HG03432 (cell line): ENCODE data around the gene NFIA.
"Not testable (repeated sequence)": the region's sequence is repeated elsewhere in the genome, so short reads cannot be mapped to it uniquely, and the experiment has no call there.

Source experiments
- ATAC-seq: cut with Tn5 transposase; IDR thresholded peaks from one replicate; pipeline ENCODE4 v1.9.1; 2021; ENCODE audit warnings: mild to moderate bottlenecking, moderate library complexity; ENCODE audit not compliant: unreplicated experiment

NFIA gene

DNA sequence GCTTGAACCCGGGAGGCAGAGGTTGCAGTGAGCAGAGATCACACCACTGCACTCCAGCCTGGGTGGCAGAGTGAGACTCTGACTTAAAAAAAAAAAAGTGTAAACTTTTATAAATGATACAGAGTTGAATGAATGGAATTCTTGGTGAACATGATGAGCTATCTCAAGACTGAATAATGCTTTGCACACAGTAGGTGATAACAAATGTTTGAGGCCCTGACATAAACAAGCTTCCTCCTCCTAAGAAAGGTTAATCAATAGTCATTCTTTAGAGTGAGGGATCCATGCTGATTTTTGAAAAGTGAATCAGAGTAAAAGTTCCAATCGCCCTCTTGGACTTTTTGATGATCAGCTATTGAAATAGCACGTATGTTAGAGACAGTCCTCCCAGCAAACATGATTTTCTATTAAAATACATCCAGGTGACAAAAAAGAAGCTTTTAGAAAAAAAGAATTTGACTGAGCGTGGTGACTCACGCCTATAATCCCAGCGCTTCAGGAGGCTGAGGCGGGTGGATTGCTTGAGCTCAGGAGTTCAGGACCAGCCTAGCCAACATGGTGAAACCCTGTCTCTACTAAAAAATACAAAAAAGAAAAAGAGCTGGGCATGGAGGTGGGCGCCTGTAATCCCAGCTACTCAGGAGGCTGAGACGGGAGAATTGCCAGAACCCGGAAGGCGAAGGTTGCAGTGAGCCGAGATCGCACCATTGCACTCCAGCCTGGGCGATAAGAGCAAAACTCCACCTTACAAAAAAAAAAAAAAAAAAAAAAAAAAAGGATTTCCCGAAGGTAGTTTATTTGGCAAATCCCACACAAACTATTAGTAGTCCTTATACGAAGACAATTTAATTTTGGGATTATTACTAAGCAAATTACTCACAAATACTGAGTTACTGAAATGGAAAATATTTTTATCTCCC lies 181.8 kb downstream of the NFIA start:
- no peak for ATAC-seq

- no peak for ATAC-seq
These were observed 182.5 kb downstream of the NFIA start for GRCh38 chr1:61264825-61265242.

- no peak for ATAC-seq
These were observed 183.3 kb downstream of the NFIA start for GRCh38 chr1:61265665-61266064.

DNA sequence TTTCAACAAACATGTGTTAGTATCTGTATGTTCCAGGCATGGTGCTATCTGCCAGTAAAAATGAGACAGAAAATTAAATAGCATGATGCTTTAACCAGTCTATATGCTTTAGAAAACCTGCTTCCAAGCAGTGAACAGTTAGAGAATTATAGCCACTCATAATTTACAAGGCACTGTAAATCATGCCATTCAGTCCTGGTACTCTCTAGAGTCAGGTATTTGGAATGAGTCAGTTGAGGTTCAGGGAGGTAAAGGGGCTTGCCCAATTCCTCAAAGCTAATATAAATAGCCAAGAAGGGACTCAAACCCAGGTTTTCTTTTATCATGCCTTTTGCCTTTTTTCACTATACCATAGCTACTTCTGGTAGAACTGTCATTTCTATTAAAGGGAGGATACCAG lies 184.4 kb downstream of the NFIA start:
- no peak for ATAC-seq

- ATAC-seq, result no peak
These were observed 186.3 kb downstream of the NFIA start for GRCh38 chr1:61268546-61269240.

GRCh38 chr1:61269602-61270001 lies 187.2 kb downstream of the NFIA start:
- ATAC-seq, result no peak

DNA sequence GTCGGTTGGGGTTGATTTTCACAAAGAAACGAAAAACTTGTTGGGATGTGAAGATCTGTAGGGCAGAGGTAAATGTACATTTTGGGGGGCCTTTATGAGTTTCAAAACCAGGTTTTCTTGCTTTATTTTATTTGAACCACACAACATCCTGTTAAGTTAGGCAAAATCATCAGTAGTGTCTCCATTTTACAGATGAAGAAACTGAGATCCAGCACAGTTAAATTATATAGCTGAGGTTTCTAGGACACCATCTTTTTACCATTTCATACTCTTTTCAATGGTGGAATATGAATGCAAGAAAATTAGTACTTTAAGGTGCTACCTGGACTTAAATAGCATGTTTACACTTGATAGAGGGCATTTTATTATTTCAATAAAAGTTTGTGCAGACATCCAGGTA lies 187.7 kb downstream of the NFIA start:
- no peak for ATAC-seq

GRCh38 chr1:61270761-61271411 lies 188.5 kb downstream of the NFIA start:
- ATAC-seq, result no peak

GRCh38 chr1:61271412-61271789 lies 189.0 kb downstream of the NFIA start:
- no peak for ATAC-seq

DNA sequence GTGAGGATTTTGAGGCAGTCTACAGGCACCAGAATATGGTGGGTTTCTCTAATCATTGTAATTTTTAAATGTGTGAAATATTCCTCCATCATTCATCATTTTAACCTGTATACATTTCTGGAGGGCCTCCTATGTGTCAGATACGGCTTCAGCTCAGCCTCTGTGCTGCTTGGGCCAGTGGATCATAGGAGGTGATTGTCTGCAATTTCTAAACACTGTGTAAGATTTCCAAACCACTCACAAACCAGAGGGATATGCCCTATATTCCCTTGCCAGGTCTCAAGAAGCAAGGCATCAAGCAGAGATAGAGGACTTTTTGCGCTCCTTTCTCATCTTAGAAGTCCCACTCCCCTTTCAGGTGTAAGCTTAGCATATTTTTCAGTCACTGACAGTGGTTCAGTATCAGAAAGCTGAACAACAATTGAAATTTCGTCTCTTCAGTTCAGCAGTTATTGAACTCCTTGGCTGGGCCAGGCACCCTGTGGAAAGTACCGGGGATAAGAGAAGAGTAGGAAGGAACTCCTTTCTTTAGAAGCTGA lies 190.9 kb downstream of the NFIA start:
- ATAC-seq, result no peak

GRCh38 chr1:61273861-61274260 lies 191.5 kb downstream of the NFIA start:
- no peak for ATAC-seq

GRCh38 chr1:61274939-61275338 lies 192.6 kb downstream of the NFIA start:
- ATAC-seq, result no peak

DNA sequence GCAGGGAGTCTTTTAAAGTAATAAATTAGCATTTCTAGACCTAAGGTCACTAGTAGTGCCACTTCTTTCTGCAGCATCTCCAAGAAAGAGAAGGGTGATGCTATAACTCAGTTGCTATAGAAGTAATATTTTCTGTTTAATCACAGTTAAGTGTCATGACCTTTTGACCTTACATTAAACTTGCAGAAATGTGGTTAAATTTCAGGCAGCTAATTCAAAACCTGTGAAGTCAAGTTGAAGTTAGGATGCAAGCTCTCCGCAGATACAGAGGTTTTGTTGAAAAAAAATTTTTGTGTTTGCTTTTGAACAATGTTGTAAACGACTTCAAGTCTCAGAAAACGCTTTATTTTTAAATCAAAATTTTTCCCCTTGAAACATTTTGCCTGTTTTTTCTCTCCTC lies 193.9 kb downstream of the NFIA start:
- no peak for ATAC-seq

- ATAC-seq, result no peak
These were observed 194.8 kb downstream of the NFIA start for GRCh38 chr1:61277121-61277690.

GRCh38 chr1:61278503-61278902 lies 196.1 kb downstream of the NFIA start:
- ATAC-seq, result not testable (repeated sequence)

DNA sequence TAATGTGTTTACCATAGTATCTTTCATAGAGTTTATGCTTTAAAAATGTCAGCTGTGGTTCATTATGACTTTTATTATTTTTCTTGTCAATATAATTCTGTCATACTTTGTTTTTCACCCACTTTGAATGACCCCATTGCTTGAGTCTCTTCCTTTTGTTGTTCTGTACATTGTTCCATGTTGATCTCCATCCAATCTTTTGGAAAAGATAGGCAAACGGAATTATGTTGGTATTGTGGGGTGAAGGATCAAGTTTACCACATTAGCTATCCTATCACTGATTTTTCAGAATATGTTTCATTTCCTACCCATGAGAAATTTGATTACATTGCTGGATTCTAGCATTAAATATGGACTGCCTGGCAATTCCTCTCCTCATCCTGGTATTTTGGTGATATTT lies 196.6 kb downstream of the NFIA start:
- ATAC-seq, result no peak

- ATAC-seq, result no peak
These were observed 197.2 kb downstream of the NFIA start for GRCh38 chr1:61279570-61279969.

DNA sequence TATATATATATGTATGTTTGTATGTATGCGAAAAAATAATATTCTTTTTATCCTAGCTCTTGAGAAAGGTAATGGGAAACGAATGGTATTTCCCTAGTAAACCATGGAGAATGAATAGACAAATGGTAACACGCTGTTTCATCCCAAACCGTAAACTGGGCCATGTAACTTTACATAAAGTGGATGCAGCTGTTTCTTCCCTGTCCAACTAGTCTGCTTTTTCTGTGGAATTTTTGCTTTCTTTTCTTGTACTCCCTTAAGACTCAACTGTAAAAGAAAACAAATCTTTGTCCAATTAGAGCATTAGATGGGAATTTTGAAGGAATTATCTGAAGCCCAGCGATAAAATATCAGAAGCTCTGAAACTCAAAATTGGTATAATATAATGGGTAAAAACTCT lies 198.1 kb downstream of the NFIA start:
- ATAC-seq, result no peak

DNA sequence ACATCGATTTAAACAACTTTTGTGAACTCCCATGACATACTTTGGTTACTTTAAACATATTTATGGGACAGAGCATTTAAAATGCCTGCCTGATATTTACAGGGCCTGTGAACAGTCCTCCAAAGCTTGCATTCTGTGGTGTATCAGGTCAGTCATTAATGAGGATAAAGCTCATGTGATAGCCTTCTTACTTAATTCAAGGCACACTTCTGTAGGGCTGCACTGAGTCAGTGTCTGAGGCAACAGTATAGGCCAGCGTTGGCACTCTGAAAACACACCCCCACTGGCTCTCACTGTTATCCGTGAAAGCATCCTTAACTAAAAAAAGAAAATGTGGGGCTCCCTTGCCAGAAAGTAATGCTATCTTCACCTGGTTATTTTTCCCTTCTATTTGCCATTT lies 200.0 kb downstream of the NFIA start:
- ATAC-seq, result no peak

GRCh38 chr1:61284248-61284854 lies 202.0 kb downstream of the NFIA start:
- peak; percentile 68 for ATAC-seq

DNA sequence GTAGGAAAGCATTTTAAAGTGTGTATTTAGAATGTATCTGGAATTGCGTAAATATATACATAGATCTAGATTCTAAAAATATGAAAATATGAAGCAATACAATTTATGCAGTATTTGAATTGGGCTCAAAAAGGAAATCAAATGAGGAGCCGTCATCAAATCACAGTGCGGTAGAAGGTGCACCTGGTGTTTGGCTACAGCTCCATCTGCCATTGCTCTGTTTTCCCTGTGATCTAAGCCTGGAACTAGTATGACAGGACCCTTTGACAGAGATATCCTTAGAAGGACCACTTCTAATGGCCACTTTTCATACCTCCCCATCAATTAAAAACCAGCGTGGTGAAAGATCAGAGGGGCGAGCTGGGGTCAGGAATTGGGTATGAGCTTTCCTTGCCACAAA lies 202.6 kb downstream of the NFIA start:
- ATAC-seq, result no peak
